ENCODE results near the gene RTRAF.

RTRAF gene

DNA sequence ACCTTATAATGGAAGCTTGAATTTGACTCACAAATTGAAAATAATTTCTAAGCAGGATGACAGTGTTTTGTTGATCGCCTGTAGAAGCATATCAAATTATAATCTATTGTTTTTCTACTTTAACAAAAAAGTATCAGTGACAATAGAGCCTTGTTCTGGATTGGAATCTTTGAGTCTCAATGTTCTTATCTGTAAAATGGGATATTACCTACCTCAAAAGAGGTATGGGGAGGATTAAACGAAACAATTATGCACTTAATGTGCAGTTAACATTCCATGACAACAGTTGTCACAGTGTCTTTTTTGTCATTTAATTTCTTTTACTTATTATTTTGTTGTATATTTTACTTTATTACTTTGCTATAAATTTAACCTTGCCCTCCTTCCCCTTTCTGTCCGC is 1.1 kb downstream of the RTRAF start:
- no peaks in the 10 kb centered on the region for H3K9me3 ChIP-seq (ENCODE audit: control insufficient read depth in 2 of 2, low read length in 2 of 2)
- peak overlapping the region in 1 of 2 donors; percentile 82 for H3K9ac ChIP-seq (ENCODE audit: low read length in 2 of 2)
- peaks cover 7% of the 10 kb centered on the region for H3K4me1 ChIP-seq (ENCODE audit: control insufficient read depth, insufficient read depth, low read length)
- no peaks in the 10 kb centered on the region for H3K27me3 ChIP-seq (ENCODE audit: control insufficient read depth in 1 of 2, insufficient read depth in 2 of 2, low read length in 2 of 2)
- peak overlapping the region; percentile 76 to 92 for H3K4me3 ChIP-seq (ENCODE audit: low read length in 2 of 2)
- peaks cover 9 to 24% of the 10 kb centered on the region in 2 donors for H3K36me3 ChIP-seq (ENCODE audit: control insufficient read depth in 2 of 2, insufficient read depth in 2 of 2, low read length in 2 of 2)
- H3K27ac ChIP-seq (ENCODE audit: low read length) = no peak overlapping the region

GRCh38 chr14:51993285-51993920 is 4.1 kb downstream of the RTRAF start:
- Histone ChIP-seq H3K36me3 (ENCODE audit: control insufficient read depth in 2 of 2, insufficient read depth in 2 of 2, low read length in 2 of 2) (peaks cover 9 to 25% of the 10 kb centered on the region in 2 donors), H3K4me1 (ENCODE audit: control insufficient read depth, insufficient read depth, low read length) (peaks cover 7% of the 10 kb centered on the region), H3K27ac (ENCODE audit: low read length) (no peak overlapping the region), H3K4me3 (ENCODE audit: low read length in 2 of 2) (no peak overlapping the region), H3K9ac (ENCODE audit: low read length in 2 of 2) (peak overlapping the region in 1 of 2 donors; percentile 24), H3K9me3 (ENCODE audit: control insufficient read depth in 2 of 2, low read length in 2 of 2) (no peaks in the 10 kb centered on the region), H3K27me3 (ENCODE audit: control insufficient read depth in 1 of 2, insufficient read depth in 2 of 2, low read length in 2 of 2) (no peaks in the 10 kb centered on the region)

- Histone ChIP-seq H3K36me3 (ENCODE audit: control insufficient read depth in 2 of 2, insufficient read depth in 2 of 2, low read length in 2 of 2) (peaks cover 9 to 36% of the 10 kb centered on the region in 2 donors), H3K9me3 (ENCODE audit: control insufficient read depth in 2 of 2, low read length in 2 of 2) (no peaks in the 10 kb centered on the region), H3K4me3 (ENCODE audit: low read length in 2 of 2) (no peak overlapping the region), H3K4me1 (ENCODE audit: control insufficient read depth, insufficient read depth, low read length) (peaks cover 2% of the 10 kb centered on the region), H3K9ac (ENCODE audit: low read length in 2 of 2) (no peak overlapping the region), H3K27me3 (ENCODE audit: control insufficient read depth in 1 of 2, insufficient read depth in 2 of 2, low read length in 2 of 2) (no peaks in the 10 kb centered on the region), H3K27ac (ENCODE audit: low read length) (no peak overlapping the region)
These were observed 6.9 kb downstream of the RTRAF start for GRCh38 chr14:51996148-51996746.

GRCh38 chr14:51998348-51998747 is 9.0 kb downstream of the RTRAF start:
- no peak overlapping the region for H3K27ac ChIP-seq (ENCODE audit: low read length)
- H3K4me1 ChIP-seq (ENCODE audit: control insufficient read depth, insufficient read depth, low read length) = peaks cover 4% of the 10 kb centered on the region
- H3K36me3 ChIP-seq (ENCODE audit: control insufficient read depth in 2 of 2, insufficient read depth in 2 of 2, low read length in 2 of 2) = peaks cover 8 to 38% of the 10 kb centered on the region in 2 donors
- no peaks in the 10 kb centered on the region for H3K9me3 ChIP-seq (ENCODE audit: control insufficient read depth in 2 of 2, low read length in 2 of 2)
- no peaks in the 10 kb centered on the region for H3K27me3 ChIP-seq (ENCODE audit: control insufficient read depth in 1 of 2, insufficient read depth in 2 of 2, low read length in 2 of 2)
- no peak overlapping the region for H3K9ac ChIP-seq (ENCODE audit: low read length in 2 of 2)
- H3K4me3 ChIP-seq (ENCODE audit: low read length in 2 of 2) = no peak overlapping the region

- Histone ChIP-seq H3K4me1 (ENCODE audit: control insufficient read depth, insufficient read depth, low read length) (peaks cover 9% of the 10 kb centered on the region), H3K9me3 (ENCODE audit: control insufficient read depth in 2 of 2, low read length in 2 of 2) (no peaks in the 10 kb centered on the region), H3K4me3 (ENCODE audit: low read length in 2 of 2) (no peak overlapping the region), H3K27me3 (ENCODE audit: control insufficient read depth in 1 of 2, insufficient read depth in 2 of 2, low read length in 2 of 2) (no peaks in the 10 kb centered on the region), H3K36me3 (ENCODE audit: control insufficient read depth in 2 of 2, insufficient read depth in 2 of 2, low read length in 2 of 2) (peaks cover 8 to 33% of the 10 kb centered on the region in 2 donors), H3K27ac (ENCODE audit: low read length) (no peak overlapping the region), H3K9ac (ENCODE audit: low read length in 2 of 2) (no peak overlapping the region)
These were observed 9.7 kb downstream of the RTRAF start for GRCh38 chr14:51999084-51999483.

- peak overlapping the region in 1 of 2 donors; percentile 43 for H3K9ac ChIP-seq (ENCODE audit: low read length in 2 of 2)
- no peak overlapping the region for H3K4me3 ChIP-seq (ENCODE audit: low read length in 2 of 2)
- H3K9me3 ChIP-seq (ENCODE audit: control insufficient read depth in 2 of 2, low read length in 2 of 2) = no peaks in the 10 kb centered on the region
- no peak overlapping the region for H3K27ac ChIP-seq (ENCODE audit: low read length)
- no peaks in the 10 kb centered on the region for H3K27me3 ChIP-seq (ENCODE audit: control insufficient read depth in 1 of 2, insufficient read depth in 2 of 2, low read length in 2 of 2)
- peaks cover 12 to 31% of the 10 kb centered on the region in 2 donors for H3K36me3 ChIP-seq (ENCODE audit: control insufficient read depth in 2 of 2, insufficient read depth in 2 of 2, low read length in 2 of 2)
- peaks cover 12% of the 10 kb centered on the region for H3K4me1 ChIP-seq (ENCODE audit: control insufficient read depth, insufficient read depth, low read length)
These were observed 10.8 kb downstream of the RTRAF start for GRCh38 chr14:52000019-52000582.

DNA sequence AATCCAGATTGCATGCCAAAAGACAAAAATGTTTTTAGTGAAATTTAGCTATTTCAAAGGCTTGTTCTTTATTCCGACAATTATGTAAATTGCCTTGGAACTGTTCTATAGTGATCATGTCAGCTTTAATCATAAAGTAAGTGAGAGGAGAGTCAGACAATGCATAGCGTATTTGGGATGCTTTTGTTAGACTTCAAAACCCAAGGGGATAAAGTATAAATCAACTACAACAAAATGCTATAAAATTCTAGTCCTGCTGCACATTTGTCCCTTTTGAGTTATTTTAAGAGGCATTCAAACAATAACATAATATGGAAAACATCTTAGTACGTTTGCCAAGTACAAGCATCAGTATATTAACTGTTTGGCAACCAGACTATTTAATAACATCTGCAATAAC is 11.3 kb downstream of the RTRAF start:
- Histone ChIP-seq H3K4me3 (ENCODE audit: low read length in 2 of 2) (no peak overlapping the region), H3K27me3 (ENCODE audit: control insufficient read depth in 1 of 2, insufficient read depth in 2 of 2, low read length in 2 of 2) (no peaks in the 10 kb centered on the region), H3K4me1 (ENCODE audit: control insufficient read depth, insufficient read depth, low read length) (peaks cover 12% of the 10 kb centered on the region), H3K27ac (ENCODE audit: low read length) (no peak overlapping the region), H3K36me3 (ENCODE audit: control insufficient read depth in 2 of 2, insufficient read depth in 2 of 2, low read length in 2 of 2) (peaks cover 13 to 34% of the 10 kb centered on the region in 2 donors), H3K9me3 (ENCODE audit: control insufficient read depth in 2 of 2, low read length in 2 of 2) (no peaks in the 10 kb centered on the region), H3K9ac (ENCODE audit: low read length in 2 of 2) (peak overlapping the region in 1 of 2 donors; percentile 15)

GRCh38 chr14:52002542-52002941 is 13.2 kb downstream of the RTRAF start:
- Histone ChIP-seq H3K4me3 (ENCODE audit: low read length in 2 of 2) (no peak overlapping the region), H3K27ac (ENCODE audit: low read length) (peak overlapping the region; percentile 89), H3K4me1 (ENCODE audit: control insufficient read depth, insufficient read depth, low read length) (peaks cover 12% of the 10 kb centered on the region), H3K9ac (ENCODE audit: low read length in 2 of 2) (peak overlapping the region; percentile 3 to 70), H3K36me3 (ENCODE audit: control insufficient read depth in 2 of 2, insufficient read depth in 2 of 2, low read length in 2 of 2) (peaks cover 24 to 53% of the 10 kb centered on the region in 2 donors), H3K27me3 (ENCODE audit: control insufficient read depth in 1 of 2, insufficient read depth in 2 of 2, low read length in 2 of 2) (no peaks in the 10 kb centered on the region), H3K9me3 (ENCODE audit: control insufficient read depth in 2 of 2, low read length in 2 of 2) (no peaks in the 10 kb centered on the region)

GRCh38 chr14:52003324-52003723 is 14.0 kb downstream of the RTRAF start:
- Histone ChIP-seq H3K9ac (ENCODE audit: low read length in 2 of 2) (peak overlapping the region; percentile 13 to 70), H3K4me1 (ENCODE audit: control insufficient read depth, insufficient read depth, low read length) (peaks cover 12% of the 10 kb centered on the region), H3K4me3 (ENCODE audit: low read length in 2 of 2) (no peak overlapping the region), H3K36me3 (ENCODE audit: control insufficient read depth in 2 of 2, insufficient read depth in 2 of 2, low read length in 2 of 2) (peaks cover 30 to 61% of the 10 kb centered on the region in 2 donors), H3K27ac (ENCODE audit: low read length) (peak overlapping the region; percentile 89), H3K27me3 (ENCODE audit: control insufficient read depth in 1 of 2, insufficient read depth in 2 of 2, low read length in 2 of 2) (no peaks in the 10 kb centered on the region), H3K9me3 (ENCODE audit: control insufficient read depth in 2 of 2, low read length in 2 of 2) (no peaks in the 10 kb centered on the region)

DNA sequence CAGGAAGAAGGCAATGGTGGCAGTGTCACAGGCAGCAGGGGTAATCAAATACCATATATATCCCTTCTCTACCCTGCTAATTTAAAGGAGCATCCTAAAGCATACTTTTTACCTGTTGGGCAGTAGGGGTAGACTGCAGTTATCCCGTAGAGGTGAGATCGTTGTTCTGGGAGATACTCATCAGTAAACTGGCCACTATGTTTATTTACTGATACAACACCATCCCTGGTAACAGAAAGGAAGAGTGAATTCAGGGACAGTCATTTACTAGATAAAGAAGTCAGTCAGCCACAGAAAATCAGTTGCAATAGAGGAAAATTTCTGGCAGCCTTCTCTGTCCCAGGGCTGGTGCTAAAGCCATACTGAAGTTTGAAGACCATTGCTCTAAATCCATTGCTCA is 16.3 kb downstream of the RTRAF start:
- H3K4me1 ChIP-seq (ENCODE audit: control insufficient read depth, insufficient read depth, low read length) = peaks cover 12% of the 10 kb centered on the region
- H3K27ac ChIP-seq (ENCODE audit: low read length) = peak overlapping the region; percentile 33
- H3K4me3 ChIP-seq (ENCODE audit: low read length in 2 of 2) = no peak overlapping the region
- no peaks in the 10 kb centered on the region for H3K27me3 ChIP-seq (ENCODE audit: control insufficient read depth in 1 of 2, insufficient read depth in 2 of 2, low read length in 2 of 2)
- peaks cover 40 to 70% of the 10 kb centered on the region in 2 donors for H3K36me3 ChIP-seq (ENCODE audit: control insufficient read depth in 2 of 2, insufficient read depth in 2 of 2, low read length in 2 of 2)
- no peaks in the 10 kb centered on the region for H3K9me3 ChIP-seq (ENCODE audit: control insufficient read depth in 2 of 2, low read length in 2 of 2)
- H3K9ac ChIP-seq (ENCODE audit: low read length in 2 of 2) = no peak overlapping the region

- H3K4me3 ChIP-seq (ENCODE audit: low read length in 2 of 2) = no peak overlapping the region
These were observed 17.0 kb downstream of the RTRAF start for GRCh38 chr14:52006361-52006760.

More at GRCh38 chr14:52006361-52006760, 17.0 kb downstream of the RTRAF start:
- H3K27ac ChIP-seq (ENCODE audit: low read length) = peak overlapping the region; percentile 33
- no peak overlapping the region for H3K9ac ChIP-seq (ENCODE audit: low read length in 2 of 2)
- peaks cover 47 to 70% of the 10 kb centered on the region in 2 donors for H3K36me3 ChIP-seq (ENCODE audit: control insufficient read depth in 2 of 2, insufficient read depth in 2 of 2, low read length in 2 of 2)
- H3K4me1 ChIP-seq (ENCODE audit: control insufficient read depth, insufficient read depth, low read length) = peaks cover 12% of the 10 kb centered on the region
- no peaks in the 10 kb centered on the region for H3K9me3 ChIP-seq (ENCODE audit: control insufficient read depth in 2 of 2, low read length in 2 of 2)
- no peaks in the 10 kb centered on the region for H3K27me3 ChIP-seq (ENCODE audit: control insufficient read depth in 1 of 2, insufficient read depth in 2 of 2, low read length in 2 of 2)
